Right atrium auricular region (tissue), 2 donors: Measurements from ENCODE around the gene CDC42BPA. TPM values are rescaled to one million over a fixed set of nuclear protein-coding genes. Genes with fewer than 3 reads are reported as not detected.

Experiments
- DNase-seq: peaks from one replicate; pipeline ENCODE4 v3.0.0-alpha.2; 2019; ENCODE audit warnings: low spot score
- H3K27ac ChIP-seq, 2 donors: fragments of 200-600 bp; sonication (generic); 1 replicate in 1 of 2; 2 replicates in 1 of 2; pipeline ENCODE4 v1.5.1; 2016 to 2019
- H3K27me3 ChIP-seq, 2 donors: fragments of 200-600 bp; sonication (generic); one replicate each; pipeline versions ENCODE4 v1.5.1 to v1.6.0; 2017 to 2019
- H3K36me3 ChIP-seq: fragments of 200-600 bp; sonication (generic); one replicate; pipeline ENCODE4 v1.5.1; 2016
- H3K4me1 ChIP-seq, 2 donors: fragments of 200-600 bp; sonication (generic); one replicate each; pipeline versions ENCODE4 v1.5.1 to v1.6.0; 2017 to 2019
- H3K4me3 ChIP-seq, 2 donors: fragments of 200-600 bp; sonication (generic); 1 replicate in 1 of 2; 2 replicates in 1 of 2; pipeline ENCODE4 v1.5.1; 2017 to 2019; ENCODE audit warnings: mild to moderate bottlenecking in 1 of 2, moderate library complexity in 1 of 2
- H3K9me3 ChIP-seq, 2 donors: fragments of 200-600 bp; sonication (generic); one replicate each; pipeline ENCODE4 v1.5.1; 2019
- total RNA-seq, 2 donors: library from RNA; depleted of rRNA; stranded (reverse); fragments of >200 nt; gene quantifications; one replicate each; pipeline ENCODE4 v1.1.0, GENCODE V29; 2016
- TF ChIP-seq, protein P1 (sequence below), 2 donors: fragments of 200-600 bp; sonication (generic); IDR thresholded peaks; one replicate each; pipeline ENCODE4 v1.5.1; 2019; ENCODE audit warnings: antibody characterized with exemption in 2 of 2

The CDC42BPA gene
- total RNA-seq, 2 donors from 2014 or later, result 26.0 to 32.0 TPM

DNA sequence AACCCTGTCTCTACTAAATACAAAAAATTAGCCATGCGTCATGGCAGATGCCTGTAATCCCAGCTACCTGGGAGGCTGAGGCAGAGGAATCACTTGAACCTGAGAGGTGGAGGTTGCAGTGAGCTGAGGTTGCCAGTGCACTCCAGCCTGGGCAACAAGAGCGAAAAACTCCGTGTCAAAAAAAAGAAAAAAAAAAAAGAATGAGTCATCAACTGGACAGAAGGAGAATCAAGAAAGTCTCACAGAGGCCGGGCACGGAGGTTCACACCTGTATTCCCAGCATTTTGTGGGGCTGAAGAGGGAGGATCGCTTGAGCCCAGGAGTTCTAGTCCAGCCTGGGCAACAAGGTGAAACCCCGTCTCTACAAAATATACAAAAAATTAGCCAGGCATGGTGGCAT is 45.5 kb upstream of the CDC42BPA start:
- H3K4me3 ChIP-seq, result no peak overlapping the region
- H3K9me3 ChIP-seq, result no peaks in the 10 kb centered on the region
- no peaks in the 10 kb centered on the region for H3K4me1 ChIP-seq
- H3K36me3 ChIP-seq, result no peaks in the 10 kb centered on the region
- H3K27me3 ChIP-seq, result no peaks in the 10 kb centered on the region
- TF ChIP-seq, protein P1, sequence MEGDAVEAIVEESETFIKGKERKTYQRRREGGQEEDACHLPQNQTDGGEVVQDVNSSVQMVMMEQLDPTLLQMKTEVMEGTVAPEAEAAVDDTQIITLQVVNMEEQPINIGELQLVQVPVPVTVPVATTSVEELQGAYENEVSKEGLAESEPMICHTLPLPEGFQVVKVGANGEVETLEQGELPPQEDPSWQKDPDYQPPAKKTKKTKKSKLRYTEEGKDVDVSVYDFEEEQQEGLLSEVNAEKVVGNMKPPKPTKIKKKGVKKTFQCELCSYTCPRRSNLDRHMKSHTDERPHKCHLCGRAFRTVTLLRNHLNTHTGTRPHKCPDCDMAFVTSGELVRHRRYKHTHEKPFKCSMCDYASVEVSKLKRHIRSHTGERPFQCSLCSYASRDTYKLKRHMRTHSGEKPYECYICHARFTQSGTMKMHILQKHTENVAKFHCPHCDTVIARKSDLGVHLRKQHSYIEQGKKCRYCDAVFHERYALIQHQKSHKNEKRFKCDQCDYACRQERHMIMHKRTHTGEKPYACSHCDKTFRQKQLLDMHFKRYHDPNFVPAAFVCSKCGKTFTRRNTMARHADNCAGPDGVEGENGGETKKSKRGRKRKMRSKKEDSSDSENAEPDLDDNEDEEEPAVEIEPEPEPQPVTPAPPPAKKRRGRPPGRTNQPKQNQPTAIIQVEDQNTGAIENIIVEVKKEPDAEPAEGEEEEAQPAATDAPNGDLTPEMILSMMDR (IDR thresholded peaks at IDR 0.05), result no peak
- H3K27ac ChIP-seq, result no peak overlapping the region
- no peak for DNase-seq

DNA sequence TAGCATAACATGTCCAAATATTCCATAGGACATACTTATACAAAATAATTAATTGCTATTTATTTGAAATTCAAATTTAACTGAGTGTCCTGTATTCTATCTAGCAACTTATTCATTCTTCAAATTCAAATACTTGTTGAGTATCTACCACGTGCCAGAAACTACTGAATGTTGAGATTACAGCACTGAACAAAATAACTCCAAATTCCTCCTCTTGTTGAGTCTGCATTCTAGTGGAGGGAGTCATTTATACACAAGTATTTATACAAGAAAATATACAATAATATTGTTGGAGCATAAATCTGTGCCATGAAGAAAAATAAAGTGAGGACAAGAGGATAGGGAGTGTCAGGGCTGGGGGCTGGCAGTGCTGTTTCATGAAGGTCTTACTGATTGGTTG is 43.7 kb upstream of the CDC42BPA start:
- Histone ChIP-seq H3K9me3 (no peaks in the 10 kb centered on the region), H3K4me1 (peaks cover 0 to 14% of the 10 kb centered on the region in 2 donors), H3K27ac (no peak overlapping the region), H3K36me3 (no peaks in the 10 kb centered on the region), H3K27me3 (no peaks in the 10 kb centered on the region), H3K4me3 (no peak overlapping the region)
- DNase-seq, result no peak
- TF ChIP-seq, protein P1 (IDR thresholded peaks at IDR 0.05), result no peak

DNA sequence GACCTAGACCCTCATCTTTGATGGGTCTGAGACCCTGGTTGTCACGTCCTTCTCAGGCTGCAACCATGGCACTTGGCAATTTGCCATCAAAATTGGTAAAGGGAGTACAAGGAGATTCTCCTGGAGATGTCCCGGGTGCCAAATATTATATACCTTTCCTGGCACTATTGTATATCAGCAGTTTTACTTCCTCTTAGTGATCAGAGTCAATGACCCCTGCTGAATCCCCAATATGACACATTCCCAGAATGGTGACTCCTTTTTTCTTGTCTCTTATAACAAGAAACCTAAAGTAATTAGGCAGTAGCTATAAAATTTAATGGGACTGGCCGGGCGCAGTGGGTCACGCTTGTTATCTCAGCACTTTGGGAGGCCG is 39.6 kb upstream of the CDC42BPA start:
- no peak for DNase-seq
- Histone ChIP-seq H3K27me3 (no peaks in the 10 kb centered on the region), H3K9me3 (no peaks in the 10 kb centered on the region), H3K4me3 (no peak overlapping the region), H3K27ac (peak overlapping the region; percentile 64 to 68), H3K4me1 (peaks cover 0 to 23% of the 10 kb centered on the region in 2 donors), H3K36me3 (no peaks in the 10 kb centered on the region)
- TF ChIP-seq, protein P1 (IDR thresholded peaks at IDR 0.05), result no peak

DNA sequence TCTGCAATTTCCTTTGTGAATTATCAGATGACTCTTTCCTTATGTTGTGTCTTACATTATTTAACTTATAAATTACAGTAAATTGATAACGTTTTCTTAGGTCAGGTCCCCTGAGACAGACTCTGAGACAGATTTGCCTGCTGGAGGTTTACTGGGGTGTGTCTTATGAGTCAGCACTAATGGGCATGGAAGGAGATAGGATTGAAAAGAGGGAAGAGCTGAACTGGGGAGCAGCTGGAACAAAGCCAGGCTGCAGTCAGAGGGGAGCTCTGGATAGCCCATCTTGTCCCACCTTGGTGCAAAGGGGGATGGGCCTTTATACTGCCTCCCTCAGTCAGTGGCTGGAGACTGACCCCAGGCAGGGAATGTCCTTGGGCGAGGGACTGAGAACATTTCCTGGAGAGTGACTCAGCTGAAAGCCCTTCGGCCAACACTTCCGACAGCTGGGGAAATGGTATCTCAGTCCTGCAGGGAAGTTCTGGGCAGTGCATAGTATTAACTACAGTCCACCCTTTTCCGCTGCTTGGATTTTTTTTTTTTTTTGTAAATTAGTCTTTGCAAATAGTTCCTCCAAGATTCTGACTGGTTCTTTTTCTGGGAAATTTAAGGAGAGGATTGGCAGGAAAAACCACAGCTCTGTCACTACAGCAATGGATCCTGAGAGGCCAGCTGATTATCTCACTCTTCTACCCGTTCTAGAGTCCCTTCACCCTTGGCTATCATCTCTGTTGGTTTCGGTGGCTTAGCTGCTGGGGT is 39.1 kb upstream of the CDC42BPA start:
- no peaks in the 10 kb centered on the region for H3K27me3 ChIP-seq
- no peaks in the 10 kb centered on the region for H3K9me3 ChIP-seq
- no peak overlapping the region for H3K4me3 ChIP-seq
- H3K27ac ChIP-seq, result peak overlapping the region; percentile 64 to 68
- peaks cover 0 to 23% of the 10 kb centered on the region in 2 donors for H3K4me1 ChIP-seq
- TF ChIP-seq, protein P1 (IDR thresholded peaks at IDR 0.05), result no peak
- no peaks in the 10 kb centered on the region for H3K36me3 ChIP-seq
- DNase-seq, result peak; percentile 86

DNA sequence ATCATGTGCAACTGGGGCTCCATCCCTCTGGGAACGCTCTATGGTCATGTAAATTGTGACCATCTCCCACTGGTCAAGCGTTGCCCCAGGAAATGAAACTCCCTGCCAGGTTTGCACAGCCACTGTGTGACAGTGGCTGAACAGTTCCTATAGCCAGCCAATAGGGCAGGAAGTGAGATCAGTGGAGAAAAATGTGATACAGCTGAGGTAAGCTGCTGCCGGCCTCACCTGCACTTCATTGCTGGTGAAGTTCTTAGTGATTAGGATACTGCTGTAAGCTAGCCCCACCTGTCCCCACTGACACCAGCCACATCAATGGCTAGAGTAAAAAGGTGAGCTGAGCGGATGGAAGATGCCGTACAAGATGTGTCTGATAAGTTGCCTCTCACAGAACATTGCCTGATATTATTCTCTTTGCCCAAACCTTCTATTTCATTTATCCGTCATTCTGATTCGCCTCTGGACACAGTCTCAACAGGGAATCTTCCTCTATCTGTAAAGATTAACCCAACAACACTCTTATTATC is 38.4 kb upstream of the CDC42BPA start:
- H3K36me3 ChIP-seq, result no peaks in the 10 kb centered on the region
- no peak for DNase-seq
- TF ChIP-seq, protein P1 (IDR thresholded peaks at IDR 0.05), result no peak
- H3K4me3 ChIP-seq, result no peak overlapping the region
- H3K4me1 ChIP-seq, result peaks cover 0 to 26% of the 10 kb centered on the region in 2 donors
- peak overlapping the region in 1 of 2 donors; percentile 64 for H3K27ac ChIP-seq
- H3K9me3 ChIP-seq, result no peaks in the 10 kb centered on the region
- H3K27me3 ChIP-seq, result no peaks in the 10 kb centered on the region
